ENCODE measurements around the gene CXCL6.

Gene CXCL6

DNA sequence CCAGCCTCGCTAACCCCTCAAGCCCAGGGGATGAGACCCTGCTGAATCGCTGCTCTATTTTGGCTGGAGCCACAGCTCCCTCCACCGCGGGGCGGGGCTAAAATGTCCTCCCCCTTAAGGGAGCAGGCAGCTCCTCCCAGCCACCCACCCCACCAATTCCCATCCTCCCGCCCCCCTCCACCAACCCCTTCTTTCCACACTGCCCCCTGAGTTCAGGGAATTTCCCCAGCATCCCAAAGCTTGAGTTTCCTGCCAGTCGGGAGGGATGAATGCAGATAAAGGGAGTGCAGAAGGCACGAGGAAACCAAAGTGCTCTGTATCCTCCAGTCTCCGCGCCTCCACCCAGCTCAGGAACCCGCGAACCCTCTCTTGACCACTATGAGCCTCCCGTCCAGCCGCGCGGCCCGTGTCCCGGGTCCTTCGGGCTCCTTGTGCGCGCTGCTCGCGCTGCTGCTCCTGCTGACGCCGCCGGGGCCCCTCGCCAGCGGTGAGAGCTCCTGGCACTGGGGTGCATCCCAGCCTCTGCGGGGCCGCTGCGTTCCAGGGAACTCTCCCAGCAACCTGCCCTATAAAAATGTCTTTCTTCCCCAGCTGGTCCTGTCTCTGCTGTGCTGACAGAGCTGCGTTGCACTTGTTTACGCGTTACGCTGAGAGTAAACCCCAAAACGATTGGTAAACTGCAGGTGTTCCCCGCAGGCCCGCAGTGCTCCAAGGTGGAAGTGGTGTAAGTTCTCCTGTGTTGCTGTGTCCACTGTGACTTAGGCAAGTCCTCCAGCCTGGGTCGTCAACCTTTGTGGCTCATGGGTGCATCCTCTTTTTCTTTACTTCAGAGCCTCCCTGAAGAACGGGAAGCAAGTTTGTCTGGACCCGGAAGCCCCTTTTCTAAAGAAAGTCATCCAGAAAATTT, at the start of gene CXCL6:
CXCL6 (plus strand) TSS at position 306 of the 907 bp plus-strand sequence; CDS start at position 379, 73 bp downstream.
- DNase-seq (ENCODE audit: low spot score), result no peak

DNA sequence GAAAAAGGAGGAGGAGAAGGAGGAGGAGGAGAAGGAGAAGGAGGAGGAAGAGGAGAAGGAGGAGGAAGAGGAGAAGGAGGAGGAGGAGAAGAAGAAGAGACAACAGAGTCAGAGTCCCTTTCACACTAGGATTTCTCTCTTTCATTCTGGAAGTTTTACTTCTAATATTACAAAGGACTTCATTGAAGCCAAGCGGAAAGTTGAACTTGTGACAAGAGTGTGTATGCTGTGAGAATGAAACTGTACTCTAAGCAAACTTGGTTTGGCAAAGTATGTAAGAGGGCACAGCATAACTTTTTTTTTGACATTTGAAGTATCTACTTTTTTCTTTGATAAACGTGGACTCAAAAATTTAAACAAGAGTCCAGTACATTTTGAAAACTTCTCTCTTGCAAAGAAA, 48.1 kb upstream of the CXCL6 start:
- no peak for DNase-seq (ENCODE audit: low spot score)

DNA sequence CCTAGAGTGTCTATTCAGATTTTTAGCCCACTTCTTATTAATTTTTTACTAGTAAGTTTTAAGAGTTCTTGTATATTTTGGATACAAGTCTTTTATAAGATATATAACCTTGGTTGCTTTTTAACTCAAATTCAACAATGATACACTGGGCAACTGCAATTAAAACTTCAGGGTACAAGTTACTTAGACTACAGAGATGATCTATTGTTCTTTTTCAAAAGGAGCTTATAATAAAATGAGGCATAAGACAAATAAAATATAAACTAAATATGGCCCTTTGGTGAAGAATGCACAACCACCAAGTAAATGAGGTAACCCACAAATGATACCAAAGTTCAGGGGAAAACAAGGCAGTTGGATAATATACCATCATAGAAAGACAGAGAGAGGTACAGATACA, 37.6 kb upstream of the CXCL6 start:
- DNase-seq (ENCODE audit: low spot score), result no peak

DNA sequence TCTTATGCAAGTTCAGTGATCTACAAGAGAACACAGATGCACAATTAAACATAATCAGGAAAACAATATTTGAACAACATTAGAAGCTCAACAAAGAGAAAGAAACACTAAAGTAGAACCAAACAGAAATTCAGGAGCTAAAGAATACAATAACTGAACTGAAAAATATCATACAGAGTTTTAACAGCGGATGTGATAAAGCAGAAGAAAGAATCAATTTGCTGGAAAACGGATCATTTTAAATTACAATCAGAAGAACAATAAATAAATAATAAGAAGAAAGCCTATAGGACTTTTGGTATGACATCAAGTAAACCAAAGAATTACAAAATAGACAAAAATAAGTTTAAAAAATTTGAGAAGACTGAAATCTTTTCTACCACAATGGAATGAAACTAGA, 36.3 kb upstream of the CXCL6 start:
- no peak for DNase-seq (ENCODE audit: low spot score)

DNA sequence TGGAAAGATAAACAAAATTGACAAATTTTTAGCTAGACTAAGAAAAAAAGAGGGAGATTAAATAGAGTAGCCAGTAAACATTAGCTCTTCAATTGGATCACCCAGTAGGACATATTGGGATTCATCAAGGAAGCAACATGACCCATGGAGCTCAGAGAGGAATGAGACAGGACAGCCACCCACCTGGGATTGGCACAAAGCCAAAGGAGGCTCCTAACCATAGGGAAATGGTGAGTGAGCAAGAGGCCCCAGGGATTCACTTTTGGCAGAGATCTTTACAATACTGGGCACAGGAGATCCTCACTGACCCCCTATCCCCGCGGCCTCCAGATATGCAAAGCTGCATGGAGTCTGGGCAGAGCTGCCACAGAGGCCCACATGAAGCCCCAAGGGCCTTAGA, 34.8 kb upstream of the CXCL6 start:
- DNase-seq (ENCODE audit: low spot score), result no peak

DNA sequence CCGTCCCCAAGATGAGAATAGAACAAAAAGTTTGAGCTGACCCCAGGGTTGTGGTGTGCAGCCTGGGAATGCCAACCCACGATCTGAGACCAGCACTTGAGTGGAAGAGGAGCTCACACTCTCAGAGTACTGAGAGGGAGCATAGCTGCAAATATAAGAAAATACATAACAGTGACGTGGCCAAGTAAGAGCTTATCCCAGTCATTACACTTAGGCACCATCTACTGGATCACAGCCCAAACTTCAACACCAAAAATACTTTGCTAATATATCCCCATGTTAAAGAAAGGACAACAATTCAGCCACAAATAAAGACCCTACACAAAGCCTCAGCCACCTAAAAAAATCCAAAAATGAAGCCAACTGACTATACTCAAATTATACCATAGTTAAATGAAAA, 33.3 kb upstream of the CXCL6 start:
- DNase-seq (ENCODE audit: low spot score), result no peak

DNA sequence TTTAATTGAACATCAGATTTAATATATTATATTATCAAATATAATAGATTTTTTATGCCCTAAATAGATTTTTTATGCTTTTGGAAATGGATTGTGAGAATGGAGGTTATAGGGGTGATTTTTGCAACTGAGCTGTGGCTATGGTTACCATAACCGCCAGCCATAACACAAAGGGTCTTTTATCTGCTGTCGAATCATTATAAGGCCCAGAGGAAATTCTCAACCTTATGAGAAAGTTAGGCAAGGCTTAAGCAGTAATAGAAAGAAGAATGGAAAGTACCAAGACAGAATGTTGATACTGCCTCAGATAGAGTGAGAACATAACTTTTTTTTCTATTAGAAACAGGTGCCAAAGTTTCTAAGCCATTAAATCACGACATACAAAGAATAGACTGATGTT, 26.3 kb upstream of the CXCL6 start:
- no peak for DNase-seq (ENCODE audit: low spot score)

DNA sequence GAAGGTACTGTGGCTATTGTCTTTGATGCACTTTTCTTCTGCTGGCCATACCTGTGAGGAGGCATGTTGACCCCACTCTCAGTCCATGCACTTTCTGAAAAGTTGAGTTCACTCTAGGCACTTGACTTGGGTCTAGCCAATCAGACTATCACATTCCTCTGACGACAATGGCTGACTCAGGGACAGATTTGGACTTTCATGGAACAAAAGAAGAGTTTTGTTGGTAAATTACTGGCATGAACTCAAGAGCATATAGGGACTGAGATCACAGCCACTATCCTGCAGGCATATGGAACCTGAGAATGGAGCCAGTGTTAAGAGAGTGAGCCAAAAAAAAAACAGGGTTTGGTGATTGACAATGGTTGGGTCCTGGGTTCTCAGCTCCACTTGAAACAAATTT, 24.6 kb upstream of the CXCL6 start:
- no peak for DNase-seq (ENCODE audit: low spot score)

DNA sequence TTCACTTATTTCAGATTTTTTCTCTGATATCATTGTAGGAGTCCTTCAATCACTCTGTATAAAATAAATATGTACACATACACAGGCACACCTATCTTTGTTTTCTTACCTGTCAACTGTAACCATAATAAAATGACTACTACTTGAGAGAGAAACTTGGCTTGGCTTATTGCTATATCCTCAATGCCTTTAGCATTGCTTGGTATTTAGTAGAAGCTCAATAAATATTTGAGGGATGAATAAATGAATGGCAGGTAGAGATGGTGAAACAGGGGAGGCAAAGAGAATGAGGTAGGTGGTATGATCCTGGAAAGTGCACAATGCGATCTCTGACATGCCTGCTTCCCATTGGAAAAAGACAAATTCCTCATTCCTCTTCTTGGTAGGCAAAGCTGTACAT, 21.8 kb upstream of the CXCL6 start:
- no peak for DNase-seq (ENCODE audit: low spot score)

DNA sequence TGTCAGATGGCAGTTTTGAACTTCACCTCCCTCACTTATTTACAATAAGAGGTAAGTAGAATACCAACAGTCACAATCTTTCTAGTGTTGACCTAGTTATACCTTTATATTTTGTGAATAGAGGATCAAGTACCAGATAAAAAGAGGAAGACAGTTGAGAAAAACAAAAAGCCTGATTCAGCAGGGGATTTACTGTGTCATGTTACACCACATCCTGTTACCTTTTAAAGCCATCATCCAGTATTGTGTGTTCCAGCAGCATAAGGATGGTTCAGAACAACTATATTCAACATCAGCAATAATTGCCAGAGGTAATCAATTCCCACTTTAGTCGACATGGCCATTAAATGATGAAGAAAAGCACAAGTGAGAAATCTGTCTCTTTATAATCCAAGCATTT, 21.3 kb upstream of the CXCL6 start:
- no peak for DNase-seq (ENCODE audit: low spot score)

DNA sequence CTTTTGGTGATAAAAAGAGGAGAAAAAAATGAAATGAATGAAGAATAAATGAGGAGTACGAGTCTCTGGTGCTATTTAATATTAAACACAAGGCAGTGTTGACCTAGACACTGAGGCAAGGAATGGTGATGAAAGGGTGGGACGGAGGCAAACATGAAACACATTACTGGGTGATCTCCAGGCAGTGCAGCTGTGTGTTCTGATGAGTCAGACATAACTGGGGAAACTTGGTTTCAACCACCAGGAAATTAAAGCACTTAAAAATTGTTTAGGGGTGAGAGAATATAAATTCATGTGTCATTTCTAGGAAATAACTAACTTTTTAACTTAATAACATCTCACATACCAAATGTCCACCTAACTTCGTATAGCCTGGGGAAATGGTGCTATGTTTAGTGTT, 19.7 kb upstream of the CXCL6 start:
- DNase-seq (ENCODE audit: low spot score), result no peak

DNA sequence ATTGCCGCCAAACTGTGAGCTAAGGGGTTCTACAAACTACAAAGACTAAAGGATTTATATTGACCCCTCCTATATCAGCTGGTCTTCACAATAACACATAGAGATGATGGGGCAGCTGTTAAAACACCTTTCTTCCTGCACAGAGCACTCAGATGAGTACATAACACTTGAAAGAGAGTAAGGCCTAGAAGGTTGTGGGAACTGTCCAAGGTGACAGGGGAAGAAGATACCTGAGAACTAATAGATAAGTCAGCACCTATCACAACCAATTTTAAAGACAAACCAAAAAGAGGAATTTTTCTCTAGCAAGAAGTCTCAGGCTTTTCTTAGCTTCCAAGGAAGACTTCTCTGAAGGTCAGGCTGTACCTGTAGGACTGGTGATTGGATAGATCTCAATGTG, 19.1 kb upstream of the CXCL6 start:
- DNase-seq (ENCODE audit: low spot score), result no peak

DNA sequence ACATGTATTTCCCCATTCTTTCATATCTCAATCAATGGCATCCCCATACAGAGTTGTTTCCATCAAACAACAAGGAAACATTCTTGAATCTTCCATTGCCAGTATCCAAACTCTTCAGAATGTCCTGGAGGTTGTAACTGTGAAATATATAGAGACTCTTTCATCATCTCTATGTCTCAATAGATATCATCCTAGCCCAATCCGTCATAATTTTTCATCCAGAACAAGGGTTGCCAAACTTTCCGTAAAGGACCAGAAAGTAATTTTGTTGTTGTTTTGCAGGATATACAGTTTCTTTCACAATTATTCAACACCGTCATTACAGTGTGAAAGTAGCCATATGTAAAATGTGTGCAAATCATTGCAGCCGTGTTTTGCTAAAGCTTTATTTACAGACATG, 15.2 kb upstream of the CXCL6 start:
- no peak for DNase-seq (ENCODE audit: low spot score)

DNA sequence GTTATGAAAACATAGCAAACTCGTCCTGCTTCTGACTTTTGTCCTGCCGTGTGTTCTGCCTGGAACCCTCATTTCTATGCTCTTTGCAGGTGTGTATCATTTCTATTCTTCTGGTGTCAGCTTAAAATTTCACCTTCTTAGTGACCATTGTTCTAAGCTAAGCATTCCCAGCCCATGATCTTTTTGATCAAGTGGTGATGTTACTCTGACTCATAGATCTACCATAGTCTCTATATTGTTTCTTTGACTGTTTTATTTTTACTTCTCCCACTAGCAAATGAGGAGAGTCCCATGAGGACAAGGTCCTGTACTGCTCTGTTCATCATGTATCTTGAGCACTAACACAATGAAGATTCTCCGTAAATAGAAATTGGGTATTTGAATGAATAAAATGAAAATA, 14.1 kb upstream of the CXCL6 start:
- no peak for DNase-seq (ENCODE audit: low spot score)

DNA sequence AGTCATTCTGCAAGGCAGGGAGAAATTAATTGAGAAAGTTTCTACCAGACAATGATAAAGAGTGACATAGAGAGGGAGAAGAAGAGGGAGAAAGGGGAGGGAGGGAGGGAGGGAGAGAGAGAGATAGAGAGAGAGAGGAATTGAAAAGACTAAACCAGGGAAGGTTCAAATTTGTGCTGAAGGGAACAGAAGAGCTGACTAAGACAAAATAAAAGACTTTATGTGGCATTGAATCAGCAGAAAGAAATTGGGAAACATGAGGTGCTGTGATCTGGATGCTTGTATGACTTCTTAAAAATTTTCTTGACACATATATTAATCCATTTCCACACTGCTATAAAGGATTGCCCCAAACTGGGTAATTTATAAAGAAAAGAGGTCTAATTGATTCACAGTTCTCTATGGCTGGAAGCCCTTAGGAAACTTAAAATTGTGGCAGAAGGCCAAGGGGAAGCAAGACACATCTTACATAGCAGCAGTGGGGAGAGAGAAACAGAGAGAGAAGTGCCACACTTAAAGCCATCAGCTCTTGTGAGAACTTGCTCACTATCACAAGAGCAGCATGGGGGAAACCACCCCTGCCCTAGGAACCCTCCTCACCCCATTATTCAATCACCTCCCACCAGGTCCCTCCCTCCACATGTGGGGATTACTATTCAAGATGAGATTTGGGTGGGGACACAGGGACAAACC, 13.5 kb upstream of the CXCL6 start:
- no peak for DNase-seq (ENCODE audit: low spot score)

DNA sequence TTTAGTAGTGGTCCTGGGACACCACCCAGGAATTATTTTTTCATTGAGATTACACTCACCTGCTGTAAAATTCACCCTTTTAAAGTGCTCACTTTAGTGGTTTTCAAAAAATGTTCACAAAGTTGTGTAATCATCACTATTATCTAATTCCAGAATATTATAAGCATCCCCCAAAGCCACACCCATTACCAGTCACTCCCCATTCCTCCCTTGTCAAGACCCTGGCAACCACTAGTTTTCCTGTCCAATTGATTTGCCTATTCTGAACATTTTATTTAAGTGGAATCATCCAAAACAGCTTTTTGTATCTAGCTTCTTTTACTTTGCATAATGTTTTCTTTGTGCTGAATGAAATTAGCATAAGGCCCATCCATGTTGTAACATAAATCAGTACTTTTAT, 12.7 kb upstream of the CXCL6 start:
- no peak for DNase-seq (ENCODE audit: low spot score)

DNA sequence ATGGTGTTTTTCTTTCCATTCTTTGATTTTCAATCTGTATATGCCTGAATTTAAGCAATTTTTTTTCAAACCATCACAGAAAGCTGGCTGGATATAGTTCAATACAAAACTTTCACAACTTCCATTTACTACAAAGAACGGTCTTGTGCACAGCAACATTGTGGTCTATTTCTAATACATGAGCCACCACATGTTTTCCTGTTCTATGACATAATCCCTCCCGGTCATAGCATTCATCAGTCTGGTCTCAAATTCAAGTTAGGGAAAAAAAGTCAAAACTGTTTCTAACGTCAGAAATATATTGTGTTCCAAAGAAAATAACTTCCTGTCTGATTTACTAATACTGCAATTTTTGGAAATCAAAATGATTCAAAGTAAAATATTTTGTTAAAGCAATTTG, 7.5 kb upstream of the CXCL6 start:
- no peak for DNase-seq (ENCODE audit: low spot score)

DNA sequence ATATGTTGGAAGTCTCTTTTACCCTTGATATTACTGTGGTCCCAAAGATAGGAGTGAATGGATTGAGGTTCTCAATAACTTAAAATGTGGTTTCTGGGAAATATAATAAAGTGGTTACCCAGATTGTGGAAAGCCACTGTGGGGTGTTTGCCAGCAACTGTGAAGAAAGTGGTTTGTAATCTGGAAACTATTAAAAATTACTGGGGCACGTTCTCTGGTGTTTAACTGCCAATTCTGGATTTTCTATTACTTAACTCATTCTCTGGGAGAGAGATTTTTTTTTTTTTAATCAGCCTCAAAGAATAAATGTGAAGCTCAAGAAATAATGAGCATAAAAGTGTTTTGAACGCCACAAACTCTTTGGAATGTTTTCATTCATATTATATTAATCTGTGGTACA, 4.9 kb upstream of the CXCL6 start:
- DNase-seq (ENCODE audit: low spot score), result no peak

DNA sequence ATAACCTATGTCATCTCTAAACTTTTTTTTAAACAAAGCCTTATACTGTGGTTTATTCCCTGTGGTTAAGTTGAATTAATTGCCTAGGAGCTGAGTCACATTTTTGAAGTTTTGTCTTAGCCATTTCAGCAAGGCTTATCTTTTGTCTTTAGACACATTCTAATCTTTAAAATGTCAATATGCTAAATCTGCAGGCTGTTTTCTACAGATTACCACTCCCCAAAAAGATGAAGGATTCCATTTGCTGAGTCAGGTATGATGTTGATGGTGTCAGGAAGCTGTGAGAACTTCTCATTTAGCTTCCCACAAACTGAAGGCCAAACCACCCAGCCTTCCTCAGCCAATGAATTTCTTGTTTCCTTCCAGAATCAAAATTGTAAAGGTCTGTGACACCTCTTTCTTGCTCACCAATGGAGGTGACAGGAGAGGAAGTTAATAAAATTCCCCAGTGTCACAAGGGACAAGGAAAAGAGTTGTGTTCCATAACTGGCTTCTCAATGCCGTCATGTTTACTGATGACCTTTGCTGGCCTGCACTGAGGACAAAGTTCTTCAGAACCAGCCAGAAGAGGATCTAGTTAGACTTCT, 3.7 kb upstream of the CXCL6 start:
- no peak for DNase-seq (ENCODE audit: low spot score)

DNA sequence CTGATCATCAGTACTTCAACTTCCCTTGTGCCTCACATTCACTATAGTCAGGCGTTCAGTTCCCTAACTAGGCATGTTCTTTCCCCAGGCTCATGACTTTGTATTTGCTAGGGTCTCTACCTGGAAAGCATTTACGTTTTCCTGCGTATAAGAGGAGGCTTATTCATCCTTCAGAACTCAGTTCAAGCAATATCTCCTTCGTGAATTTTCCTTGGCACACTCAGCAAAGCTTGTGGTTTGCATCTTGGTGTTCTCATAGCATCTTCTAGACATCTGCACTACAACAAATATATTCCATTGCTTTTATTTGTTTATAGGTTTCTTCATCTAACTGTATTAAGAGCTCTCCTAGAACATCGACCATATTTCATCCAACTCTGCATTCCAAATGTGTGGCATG, 2.6 kb downstream of the CXCL6 start:
- DNase-seq (ENCODE audit: low spot score), result no peak

DNA sequence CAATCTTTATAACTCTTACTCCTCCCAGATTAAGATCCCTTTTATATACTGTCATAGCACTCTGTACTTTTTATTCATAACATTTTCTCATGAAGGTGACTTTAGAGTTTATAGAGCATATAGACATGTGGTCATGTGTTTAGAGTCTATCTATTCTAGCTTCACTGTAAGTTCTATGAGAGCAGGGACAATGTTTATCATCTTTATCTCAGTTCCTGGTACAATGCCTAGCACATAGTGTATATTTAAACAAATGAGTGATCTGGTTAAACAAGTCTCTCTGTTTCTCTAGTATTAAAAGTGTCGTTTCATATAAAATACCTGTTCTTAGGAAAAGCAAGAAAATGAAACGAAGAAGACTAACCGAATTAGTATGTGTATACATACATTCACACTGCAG, 3.2 kb downstream of the CXCL6 start:
- DNase-seq (ENCODE audit: low spot score), result no peak

DNA sequence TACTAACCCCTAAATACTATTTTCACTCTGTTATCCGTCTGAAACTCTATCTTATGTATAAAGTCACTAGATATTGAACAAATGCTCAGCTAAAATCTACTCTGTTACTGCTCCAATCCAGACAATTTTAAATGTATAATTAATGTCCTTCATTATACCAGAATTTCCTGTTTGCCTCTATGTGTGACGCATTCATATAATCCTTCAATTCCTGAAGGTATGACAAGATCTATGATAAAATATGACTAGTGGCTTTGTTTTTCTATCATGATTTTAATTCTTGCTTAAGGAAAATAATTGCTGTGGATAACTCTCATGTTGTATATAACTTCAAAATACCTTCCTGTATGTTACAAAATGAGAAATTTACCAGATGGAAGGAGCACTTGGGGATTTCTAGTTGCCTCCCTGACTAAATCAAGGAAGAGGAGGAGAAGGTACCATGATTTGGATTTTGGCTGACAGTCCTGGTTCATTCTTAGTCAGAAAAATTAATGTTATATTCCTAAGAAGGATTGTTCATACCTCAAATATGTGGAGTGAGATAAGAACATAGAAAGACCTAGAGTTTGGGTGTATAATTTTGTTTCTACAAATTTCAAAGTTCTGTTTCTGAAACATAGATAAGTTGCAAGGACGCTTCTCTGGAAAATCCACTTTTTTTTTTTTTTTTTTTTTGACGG, 4.9 kb downstream of the CXCL6 start:
- DNase-seq (ENCODE audit: low spot score), result no peak

DNA sequence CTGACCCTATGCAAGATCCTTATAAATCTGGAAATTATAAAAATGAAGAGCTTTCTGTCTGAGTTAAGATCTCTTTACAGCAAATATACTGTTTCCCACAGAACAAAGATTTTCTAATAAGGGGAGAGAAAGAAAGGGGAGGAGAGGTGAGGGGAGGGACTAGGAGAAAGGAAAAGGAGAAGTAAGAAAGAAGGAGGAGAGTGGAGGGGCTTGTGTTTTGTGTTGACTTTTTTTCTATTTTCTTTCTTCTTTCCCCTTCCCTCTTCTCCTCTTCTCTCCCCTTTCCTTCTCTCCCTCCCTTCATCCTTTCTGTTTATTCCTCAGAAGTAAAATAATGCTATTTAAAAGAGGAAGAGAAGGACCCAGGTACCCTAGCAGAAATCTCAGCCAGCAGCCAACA, 6.2 kb downstream of the CXCL6 start:
- no peak for DNase-seq (ENCODE audit: low spot score)
